NCI-H460 (cell line): ENCODE results near the gene DCDC1. TPM values are rescaled to one million over a fixed set of nuclear protein-coding genes. Genes with fewer than 3 reads are reported as not detected.
A peak's percentile ranks its signal among the peaks of the same experiment; 100 is the strongest.
"Not testable (repeated sequence)": the region's sequence is repeated elsewhere in the genome, so short reads cannot be mapped to it uniquely, and the experiment has no call there.

ENCODE experiments used
- DNase-seq: peaks from one replicate; pipeline ENCODE4 v3.0.0-alpha.2; 2016; ENCODE audit warnings: low read depth; ENCODE audit errors: extremely low read depth
- total RNA-seq: library from RNA; depleted of rRNA; stranded (reverse); fragments of >200 nt; shearing (Covaris generic); gene quantifications from 2 replicates; pipeline ENCODE4 v1.2.3, GENCODE V29; 2014

The DCDC1 gene
- total RNA-seq, 1 experiment from 2014 or later, result 0.05 TPM

GRCh38 chr11:31337806-31338205, 31.7 kb downstream of the DCDC1 start:
- no peak for DNase-seq

- no peak for DNase-seq
These were observed 40.8 kb downstream of the DCDC1 start for GRCh38 chr11:31328697-31329096.

DNA sequence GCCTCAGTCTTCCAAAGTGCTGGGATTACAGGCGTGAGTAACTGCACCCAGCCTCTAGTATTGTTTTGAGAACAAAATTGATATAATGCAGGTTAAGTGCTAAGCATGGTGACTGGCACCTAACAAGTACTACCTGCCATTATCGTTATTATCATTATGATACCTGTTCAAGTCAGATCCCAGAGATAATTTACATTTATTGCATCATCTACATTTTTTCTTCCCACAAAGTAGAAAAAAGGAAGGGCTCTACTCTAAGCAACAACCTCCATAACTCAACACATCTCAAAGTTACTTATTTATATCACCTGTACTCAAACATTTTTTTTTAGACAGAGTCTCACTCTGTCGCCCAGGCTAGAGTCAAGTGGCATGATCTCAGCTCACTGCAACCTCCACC, 42.1 kb downstream of the DCDC1 start:
- no peak for DNase-seq

- DNase-seq, result no peak
These were observed 42.9 kb downstream of the DCDC1 start for GRCh38 chr11:31326470-31327148.

DNA sequence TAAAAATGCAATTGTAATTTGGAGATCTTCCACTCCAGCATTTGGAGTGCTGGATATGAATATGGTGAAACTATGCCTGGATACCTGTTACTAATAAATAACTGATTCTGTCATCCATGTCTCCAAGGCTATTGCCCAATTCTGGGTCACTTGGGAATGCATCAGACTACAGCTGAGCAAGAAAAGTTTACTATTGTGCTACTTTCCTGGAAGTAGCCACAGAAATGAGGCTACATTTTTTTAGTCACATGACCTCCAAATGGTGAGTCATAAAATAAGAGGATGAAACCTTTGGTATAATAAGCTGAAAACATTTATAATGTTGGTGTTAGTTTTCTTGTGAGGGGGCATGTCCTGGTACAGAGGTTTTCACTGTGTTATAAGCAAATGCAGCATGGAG, 44.4 kb downstream of the DCDC1 start:
- DNase-seq, result no peak

DNA sequence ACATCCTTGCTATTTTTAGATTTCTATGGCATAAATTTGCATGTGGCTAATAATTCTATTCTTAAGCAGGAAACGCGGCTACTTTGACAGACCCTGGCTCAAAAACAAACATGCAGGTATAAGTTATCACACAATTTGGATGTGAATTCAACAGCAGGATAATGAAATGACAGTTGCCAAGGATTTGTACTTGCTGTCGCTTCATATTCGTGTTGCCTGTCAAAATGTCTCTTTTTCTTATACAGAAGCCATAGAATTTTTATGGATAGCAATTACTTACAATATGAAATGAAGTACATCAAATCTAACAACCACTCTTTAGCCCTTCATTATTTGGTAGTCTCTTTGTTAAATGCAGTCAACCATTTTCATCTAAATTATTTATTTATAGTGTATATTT, 46.4 kb downstream of the DCDC1 start:
- DNase-seq, result no peak

GRCh38 chr11:31321494-31321893, 48.0 kb downstream of the DCDC1 start:
- DNase-seq, result not testable (repeated sequence)

GRCh38 chr11:31303644-31304180, 65.8 kb downstream of the DCDC1 start:
- no peak for DNase-seq

GRCh38 chr11:31301549-31302510, 67.7 kb downstream of the DCDC1 start:
- DNase-seq, result no peak

GRCh38 chr11:31295308-31295707, 74.2 kb downstream of the DCDC1 start:
- DNase-seq, result no peak

DNA sequence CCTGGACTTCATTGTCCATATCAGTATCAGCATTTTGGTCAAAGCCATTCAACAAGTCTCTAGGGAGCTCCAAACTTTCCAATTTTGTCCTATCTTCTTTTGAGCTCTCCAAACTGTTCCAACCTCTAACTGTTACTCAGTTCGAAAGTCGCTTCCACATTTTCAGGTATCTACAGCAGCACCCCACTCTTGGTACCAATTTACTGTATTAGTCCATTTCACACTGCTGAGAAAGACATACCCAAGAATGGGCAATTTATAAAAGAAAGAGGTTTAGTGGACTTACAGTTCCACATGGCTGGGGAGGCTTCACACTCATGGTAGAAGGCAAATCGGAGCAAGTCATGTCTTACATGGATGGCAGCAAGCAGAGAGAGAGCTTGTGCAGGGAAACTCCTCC, 96.0 kb downstream of the DCDC1 start:
- not testable (repeated sequence) for DNase-seq

DNA sequence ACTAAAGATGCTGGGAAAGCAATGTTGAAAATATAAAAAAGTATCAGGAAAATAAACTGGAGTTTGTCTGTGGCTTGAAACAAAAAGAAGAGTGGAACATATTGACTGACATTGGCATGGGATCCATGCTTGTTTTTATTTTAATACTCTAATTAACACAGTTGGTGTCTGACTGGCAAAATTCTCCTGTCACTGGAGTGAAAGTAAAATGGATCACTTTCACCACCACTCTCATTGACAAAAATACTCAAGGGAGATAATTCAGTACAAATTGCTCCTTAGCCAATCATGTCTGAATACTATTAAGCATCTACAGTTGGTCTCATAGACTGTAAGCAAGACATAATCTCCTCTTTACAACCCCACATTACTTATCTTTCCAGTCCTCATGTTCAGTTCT, 101.8 kb downstream of the DCDC1 start:
- DNase-seq, result no peak

GRCh38 chr11:31264834-31265233, 104.7 kb downstream of the DCDC1 start:
- no peak for DNase-seq

GRCh38 chr11:31262761-31263160, 106.8 kb downstream of the DCDC1 start:
- no peak for DNase-seq

GRCh38 chr11:31259797-31260196, 109.7 kb downstream of the DCDC1 start:
- no peak for DNase-seq

DNA sequence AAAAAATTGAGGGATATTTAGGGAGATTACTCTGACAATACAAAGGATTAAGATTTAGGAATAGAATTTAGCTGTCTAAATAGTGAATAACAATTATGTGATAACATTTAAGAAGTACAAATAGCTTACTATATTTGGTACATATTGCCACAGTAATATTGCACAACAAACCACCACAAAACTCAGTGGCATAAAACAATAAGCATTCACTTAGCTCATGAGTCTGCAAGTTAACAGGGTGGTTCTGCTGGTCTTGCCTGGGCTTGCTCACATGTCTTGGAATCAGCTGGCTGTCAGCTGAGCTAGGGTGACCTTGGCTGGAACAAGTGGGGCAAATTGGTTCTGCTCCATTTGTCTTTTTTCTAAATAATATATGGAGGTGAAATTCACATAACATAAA, 115.1 kb downstream of the DCDC1 start:
- DNase-seq, result no peak

DNA sequence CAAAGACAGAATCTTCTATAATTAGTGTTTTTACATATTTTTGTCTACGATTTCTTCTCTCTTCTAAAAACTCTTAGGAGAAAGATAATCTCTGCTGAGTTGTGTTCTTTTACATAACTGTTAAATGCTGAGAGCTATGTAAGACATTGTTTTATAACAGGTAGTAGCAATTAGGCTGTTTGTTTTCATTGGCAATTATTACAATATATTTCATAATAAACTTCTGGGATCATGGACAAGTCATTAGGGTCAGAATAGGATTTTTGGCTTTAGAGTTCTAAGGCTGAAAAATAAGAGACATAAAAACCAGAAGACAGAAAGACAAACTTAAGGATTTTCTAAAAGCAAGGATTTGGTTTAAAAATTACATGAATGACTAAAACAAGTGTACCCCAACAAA, 120.8 kb downstream of the DCDC1 start:
- DNase-seq, result no peak

- DNase-seq, result no peak
These were observed 122.2 kb downstream of the DCDC1 start for GRCh38 chr11:31247321-31247720.

- DNase-seq, result no peak
These were observed 122.9 kb downstream of the DCDC1 start for GRCh38 chr11:31246451-31247165.

GRCh38 chr11:31243706-31244105, 125.8 kb downstream of the DCDC1 start:
- no peak for DNase-seq

DNA sequence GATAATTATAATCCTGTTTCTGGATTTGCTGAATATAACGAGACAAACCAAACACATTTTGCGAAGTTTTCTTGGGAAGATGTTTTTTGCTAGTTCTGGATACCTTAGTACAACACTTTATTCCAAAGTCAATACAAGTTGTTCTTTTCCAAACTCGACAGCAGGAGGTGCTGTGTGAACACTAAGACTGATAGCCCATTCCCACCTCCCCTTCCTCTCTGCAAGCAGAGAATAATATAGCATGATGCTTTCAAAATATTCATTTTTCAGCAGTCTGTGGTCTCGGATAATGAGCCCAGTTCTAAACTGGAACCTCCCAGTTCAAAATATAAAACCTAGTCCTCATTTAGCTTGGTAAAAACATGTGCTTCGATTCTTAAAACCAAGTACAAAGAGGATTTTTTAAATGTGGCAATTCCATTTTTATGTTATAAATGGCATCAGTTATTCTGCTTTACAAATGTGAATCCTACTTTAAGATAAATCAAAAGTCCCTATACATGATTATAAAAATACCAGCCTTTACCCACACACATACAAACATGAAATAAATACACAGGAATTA, 129.1 kb downstream of the DCDC1 start:
- peak; percentile 33 for DNase-seq
